GM06990 (cell line): ENCODE results near the gene PTPRM.

ENCODE experiments used
- DNase-seq: peaks from one replicate; pipeline ENCODE4 v3.0.0-alpha.2; 2011; ENCODE audit not compliant: insufficient read length; ENCODE audit errors: extremely low read depth
- H3K27me3 ChIP-seq: replicated peaks from 2 replicates; pipeline ENCODE4 v1.6.0; 2011; ENCODE audit warnings: low read length; ENCODE audit not compliant: control insufficient read depth, insufficient read depth
- H3K36me3 ChIP-seq: 2 replicates; pipeline ENCODE4 v1.5.1; 2011; ENCODE audit warnings: low read length; ENCODE audit not compliant: control insufficient read depth, insufficient read depth
- H3K4me3 ChIP-seq: replicated peaks from 2 replicates; pipeline ENCODE4 v1.5.1; 2011; ENCODE audit warnings: low read depth, mild to moderate bottlenecking, control low read depth, low read length
- TF ChIP-seq, protein P1 (sequence below): IDR thresholded peaks from 2 replicates; pipeline ENCODE4 v1.5.1; 2011; ENCODE audit warnings: low read length, control low read depth, mild to moderate bottlenecking, inconsistent platforms; ENCODE audit not compliant: insufficient read depth, poor library complexity, severe bottlenecking

The PTPRM gene

DNA sequence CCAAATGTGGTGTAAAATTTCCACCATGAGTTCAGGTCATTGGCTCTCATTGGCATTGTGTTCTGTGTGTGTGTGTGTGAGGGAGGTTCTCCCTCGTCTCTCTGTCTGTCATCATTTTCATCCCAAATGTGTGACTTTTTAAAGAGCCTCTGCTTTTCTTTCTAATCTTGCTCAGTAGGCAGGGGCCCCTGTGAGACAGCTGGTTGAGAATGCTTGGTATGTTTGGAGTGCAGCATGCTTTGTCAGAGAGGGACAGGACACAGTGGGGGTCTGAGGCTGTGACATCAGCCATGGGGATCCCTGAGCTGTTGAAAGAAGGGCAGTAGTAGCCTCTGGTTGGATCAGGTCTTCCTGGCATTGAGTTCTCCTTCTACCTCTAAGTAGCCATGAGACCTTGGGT is 10.6 kb downstream of the PTPRM start:
- DNase-seq: no peak
- TF ChIP-seq, protein P1, sequence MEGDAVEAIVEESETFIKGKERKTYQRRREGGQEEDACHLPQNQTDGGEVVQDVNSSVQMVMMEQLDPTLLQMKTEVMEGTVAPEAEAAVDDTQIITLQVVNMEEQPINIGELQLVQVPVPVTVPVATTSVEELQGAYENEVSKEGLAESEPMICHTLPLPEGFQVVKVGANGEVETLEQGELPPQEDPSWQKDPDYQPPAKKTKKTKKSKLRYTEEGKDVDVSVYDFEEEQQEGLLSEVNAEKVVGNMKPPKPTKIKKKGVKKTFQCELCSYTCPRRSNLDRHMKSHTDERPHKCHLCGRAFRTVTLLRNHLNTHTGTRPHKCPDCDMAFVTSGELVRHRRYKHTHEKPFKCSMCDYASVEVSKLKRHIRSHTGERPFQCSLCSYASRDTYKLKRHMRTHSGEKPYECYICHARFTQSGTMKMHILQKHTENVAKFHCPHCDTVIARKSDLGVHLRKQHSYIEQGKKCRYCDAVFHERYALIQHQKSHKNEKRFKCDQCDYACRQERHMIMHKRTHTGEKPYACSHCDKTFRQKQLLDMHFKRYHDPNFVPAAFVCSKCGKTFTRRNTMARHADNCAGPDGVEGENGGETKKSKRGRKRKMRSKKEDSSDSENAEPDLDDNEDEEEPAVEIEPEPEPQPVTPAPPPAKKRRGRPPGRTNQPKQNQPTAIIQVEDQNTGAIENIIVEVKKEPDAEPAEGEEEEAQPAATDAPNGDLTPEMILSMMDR: no peak
- H3K4me3 ChIP-seq: no peak overlapping the region
- H3K27me3 ChIP-seq: no peaks in the 10 kb centered on the region
- no peaks in the 10 kb centered on the region for H3K36me3 ChIP-seq

DNA sequence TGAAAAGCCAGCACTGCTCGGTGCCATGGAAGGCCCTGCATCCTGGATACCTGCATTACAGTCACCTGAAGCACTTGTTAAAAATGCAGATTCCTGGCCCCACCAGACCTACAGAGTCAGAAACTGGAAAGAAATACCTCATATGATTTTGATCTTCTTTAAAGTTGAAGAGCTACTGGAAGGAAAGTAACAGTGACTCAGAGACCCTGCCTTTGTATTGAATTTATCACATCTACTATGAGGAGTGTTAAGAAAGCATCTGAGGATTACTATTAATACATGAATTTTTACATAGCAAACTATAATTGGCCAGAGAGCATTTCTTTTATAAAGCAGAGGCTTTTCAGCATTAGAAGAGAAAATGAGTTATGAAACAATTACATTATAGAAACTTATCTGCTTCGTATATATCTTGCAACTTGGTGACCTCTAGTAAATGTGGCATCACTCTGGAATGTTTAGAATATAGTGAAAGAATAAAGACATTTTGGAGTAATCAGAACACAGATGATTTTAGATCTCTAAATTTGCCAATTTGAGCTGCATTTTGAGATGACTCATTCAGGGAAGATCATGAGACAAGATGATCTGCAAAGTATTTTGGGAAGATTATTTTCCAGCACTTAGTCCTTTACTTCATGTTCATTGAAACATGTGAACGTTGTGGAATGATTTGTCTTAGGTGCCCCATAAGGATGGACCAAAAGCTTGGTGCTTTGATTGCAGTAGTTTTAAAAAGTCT is 12.2 kb downstream of the PTPRM start:
- H3K36me3 ChIP-seq: no peaks in the 10 kb centered on the region
- no peaks in the 10 kb centered on the region for H3K27me3 ChIP-seq
- TF ChIP-seq, protein P1: no peak
- DNase-seq: no peak
- no peak overlapping the region for H3K4me3 ChIP-seq

DNA sequence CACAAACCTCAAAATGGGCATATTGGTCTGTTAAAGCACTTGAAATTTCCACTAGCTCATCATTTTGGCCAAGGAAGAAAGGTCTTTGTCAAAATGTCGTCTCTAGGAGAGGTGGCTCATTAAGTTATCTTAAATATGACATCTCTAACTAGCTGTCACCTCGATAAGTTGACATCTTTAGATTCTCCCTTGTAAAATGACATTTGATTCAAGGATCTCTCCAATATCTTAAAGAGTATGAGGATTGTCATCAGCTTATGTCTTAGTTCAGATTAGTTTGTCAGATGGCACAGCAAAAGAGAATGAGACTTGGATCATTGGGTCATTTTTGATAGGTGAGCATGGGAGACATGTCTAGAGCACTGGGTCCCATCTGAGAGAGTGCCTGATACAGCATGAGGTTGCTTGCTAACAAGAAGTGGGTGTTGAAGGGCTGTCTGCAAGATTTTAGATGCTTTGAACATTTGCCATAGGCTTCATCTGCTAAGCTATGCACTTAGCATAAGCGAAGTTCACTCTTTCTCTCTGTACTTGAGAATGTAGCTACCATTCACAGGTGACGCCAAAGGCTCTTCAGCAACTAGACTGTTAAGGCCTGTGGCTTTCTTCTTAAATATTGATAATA is 12.9 kb downstream of the PTPRM start:
- Histone ChIP-seq H3K36me3 (no peaks in the 10 kb centered on the region), H3K27me3 (no peaks in the 10 kb centered on the region), H3K4me3 (no peak overlapping the region)
- TF ChIP-seq, protein P1: no peak
- DNase-seq: no peak

DNA sequence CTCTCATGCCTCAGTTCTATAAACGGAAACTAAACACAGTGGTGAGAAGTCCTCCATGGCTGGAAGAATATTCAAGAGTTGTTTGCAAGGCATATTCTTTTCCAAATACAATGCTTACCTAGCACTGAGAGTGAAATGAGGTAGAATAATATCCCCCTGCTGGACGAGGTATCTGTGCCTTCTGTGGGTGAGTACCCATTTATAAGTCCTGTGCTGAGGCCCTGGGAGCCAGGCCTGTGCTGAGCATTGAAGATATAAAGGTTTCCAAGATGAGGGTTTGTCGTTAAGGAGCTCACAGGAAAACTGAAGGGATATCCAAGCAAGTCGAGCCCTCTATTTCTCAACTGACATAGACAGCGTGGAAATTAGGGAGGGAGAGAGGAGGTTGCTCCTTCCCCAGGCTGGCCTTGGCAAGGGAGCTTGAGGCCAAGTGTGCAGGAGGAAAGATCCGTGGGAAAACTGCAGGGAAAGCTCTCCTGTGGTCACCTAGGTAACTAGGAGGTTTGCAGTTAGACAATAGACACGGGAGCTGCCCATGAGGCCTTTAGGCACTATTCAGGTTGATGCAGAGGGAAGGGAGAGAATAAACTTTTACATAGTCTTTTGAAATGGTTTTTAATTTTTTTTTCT is 17.6 kb downstream of the PTPRM start:
- H3K36me3 ChIP-seq: no peaks in the 10 kb centered on the region
- no peak overlapping the region for H3K4me3 ChIP-seq
- TF ChIP-seq, protein P1: no peak
- no peaks in the 10 kb centered on the region for H3K27me3 ChIP-seq
- DNase-seq: no peak

DNA sequence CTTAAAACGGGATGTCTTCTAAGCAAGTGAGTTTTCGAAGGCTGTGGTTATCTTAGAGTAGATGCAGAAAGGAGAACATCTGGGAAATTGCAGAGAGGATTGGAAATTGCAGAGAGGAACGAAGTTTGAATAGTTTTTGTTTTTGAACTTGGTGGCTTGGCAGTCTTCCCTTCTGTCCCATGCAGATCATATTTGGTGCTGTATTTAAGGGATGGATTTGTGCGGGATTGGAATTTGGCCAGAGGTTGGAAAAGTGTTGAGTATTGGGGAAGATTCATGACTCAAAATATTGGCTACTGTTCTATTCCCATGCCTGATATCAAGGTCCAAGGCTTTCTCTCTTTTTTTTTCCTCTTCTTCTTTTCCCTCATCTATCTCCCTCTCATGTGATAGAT is 18.2 kb downstream of the PTPRM start:
- H3K27me3 ChIP-seq: no peaks in the 10 kb centered on the region
- no peak overlapping the region for H3K4me3 ChIP-seq
- no peaks in the 10 kb centered on the region for H3K36me3 ChIP-seq
- DNase-seq: no peak
- TF ChIP-seq, protein P1: no peak
